Measurements from ENCODE around the gene DOCK4. TPM values are rescaled to one million over a fixed set of nuclear protein-coding genes. Genes with fewer than 3 reads are reported as not detected.

The DOCK4 gene
- polyA plus RNA-seq, 12 donors = 9.2 to 21.2 (median 10.6) TPM; not detected in 1

DNA sequence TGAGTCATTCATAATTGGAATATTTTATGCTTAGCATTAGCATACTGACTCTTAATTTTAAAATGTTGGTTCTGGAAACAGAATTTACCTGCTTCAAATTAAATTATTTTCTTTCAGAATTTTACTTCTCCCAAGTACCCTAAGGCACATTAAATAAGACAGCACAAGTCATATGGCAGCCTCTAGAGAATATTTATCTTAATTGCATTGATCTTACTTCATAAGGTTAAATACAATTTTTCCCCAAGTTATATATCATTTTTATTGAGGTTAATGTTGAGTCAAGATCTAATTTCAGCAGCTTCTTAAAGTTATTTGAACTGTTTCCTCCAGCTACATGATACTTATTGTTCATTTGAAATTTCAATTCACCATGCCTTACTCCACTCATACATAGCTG, 520.9 kb downstream of the DOCK4 start:
- DNase-seq = no peak

DNA sequence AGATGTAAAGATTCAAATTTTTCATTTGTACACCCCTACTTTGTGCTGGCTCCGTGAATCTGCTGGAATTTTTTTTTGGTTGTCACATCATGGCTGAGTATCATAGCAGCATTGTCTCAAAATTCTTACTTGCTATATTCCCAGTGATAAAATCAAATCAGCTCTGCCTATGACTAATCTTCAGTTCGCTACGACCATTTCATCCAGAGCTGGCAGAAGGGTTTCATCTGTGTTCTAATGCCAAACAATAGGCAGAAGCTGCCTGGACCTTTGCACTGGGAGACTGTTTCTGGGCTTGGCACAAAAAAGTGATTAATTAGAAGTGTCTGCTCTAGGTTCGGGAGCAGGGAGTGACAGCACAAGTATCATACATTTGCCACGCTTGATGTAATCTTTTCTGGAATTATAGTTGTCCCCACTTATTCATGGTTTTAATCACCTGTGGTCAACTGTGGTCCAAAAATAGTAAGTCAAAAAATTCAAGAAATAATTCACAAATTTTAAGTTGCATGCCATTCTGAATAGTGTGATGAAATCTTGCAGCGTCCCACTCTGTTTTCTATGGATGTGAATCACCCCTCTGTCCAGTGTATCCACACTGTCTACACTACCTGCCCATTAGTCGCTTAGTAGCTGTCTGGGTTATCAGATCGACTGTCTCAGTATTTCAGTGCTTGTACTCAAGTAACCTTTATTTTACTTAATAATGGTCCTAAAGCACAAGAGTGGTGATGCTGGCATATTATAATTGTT, 523.4 kb downstream of the DOCK4 start:
- DNase-seq = no peak

DNA sequence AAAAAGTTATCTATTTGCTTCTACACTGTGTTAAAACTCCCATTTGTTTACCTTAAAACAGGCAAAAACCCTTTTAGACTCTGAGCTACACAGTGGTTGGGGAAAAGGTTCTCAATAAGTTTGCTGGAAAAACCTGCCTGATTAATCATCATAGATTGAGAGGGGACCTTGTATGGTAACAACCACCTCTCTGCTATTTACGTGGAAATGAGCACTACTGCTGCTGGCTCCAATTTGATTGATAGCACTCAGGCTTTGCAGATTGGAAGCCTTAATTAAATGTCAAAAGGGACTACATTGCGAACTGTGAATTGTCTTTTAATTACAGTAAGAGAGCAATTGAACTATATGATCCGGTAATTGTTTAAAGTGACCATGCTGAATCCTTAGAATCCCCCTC, 525.0 kb downstream of the DOCK4 start:
- no peak for DNase-seq

DNA sequence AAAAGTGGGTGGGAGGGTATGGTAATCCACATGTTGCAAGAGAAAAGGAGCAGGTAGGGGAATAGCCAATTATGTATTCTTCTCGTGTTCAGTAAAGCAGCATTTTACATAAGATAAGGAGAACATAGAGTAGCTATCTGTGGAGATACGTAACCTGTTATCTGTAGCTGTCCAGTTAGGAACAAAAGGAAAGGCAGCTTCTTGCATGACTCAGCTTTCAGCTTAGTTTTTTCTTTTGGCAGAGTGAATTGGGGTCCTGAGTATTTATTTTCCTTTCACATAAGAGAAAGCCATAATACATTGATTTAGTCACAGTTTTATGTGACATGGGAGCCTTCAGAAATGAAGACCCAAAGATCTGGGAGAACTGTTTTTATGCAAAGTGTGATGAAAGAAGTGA, 527.2 kb downstream of the DOCK4 start:
- DNase-seq = no peak

DNA sequence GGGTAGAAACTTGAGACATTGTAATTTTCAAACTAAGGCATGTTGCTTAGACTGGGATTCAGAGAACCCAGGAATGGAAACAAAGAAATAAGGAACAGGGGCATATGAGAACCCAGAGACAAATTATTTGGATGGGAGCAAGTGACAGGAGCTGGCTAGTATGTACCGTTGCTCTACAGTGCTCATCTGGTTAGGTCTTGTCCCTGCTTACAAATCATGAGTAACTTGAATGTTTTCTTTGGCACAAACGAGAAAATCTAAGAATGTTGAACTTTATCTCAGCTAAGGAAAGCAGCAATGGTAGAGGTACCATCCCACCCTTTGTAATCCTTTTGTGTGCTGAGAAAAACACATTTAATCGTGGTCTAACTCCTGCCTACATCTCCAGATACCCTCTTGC, 527.9 kb downstream of the DOCK4 start:
- no peak for DNase-seq

DNA sequence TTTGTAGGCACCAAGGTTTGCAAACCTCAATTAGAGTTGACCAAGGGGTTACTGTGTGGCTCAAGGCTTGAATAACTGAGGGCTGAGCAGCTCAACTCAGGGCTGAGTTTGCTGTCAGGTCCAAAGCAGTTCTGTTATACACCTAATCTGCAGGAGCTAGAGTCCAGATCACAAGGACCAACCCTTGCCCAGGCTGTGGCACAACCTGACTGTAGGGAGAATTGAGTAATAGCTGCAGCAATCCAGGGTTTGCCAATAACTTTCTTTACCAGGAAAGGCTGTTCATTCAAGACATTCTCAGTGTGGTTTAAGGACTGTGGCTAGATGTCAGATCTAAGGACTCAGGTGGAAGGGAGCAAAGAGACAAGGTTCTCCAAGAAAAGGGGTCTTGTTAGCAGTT, 528.4 kb downstream of the DOCK4 start:
- DNase-seq = no peak

DNA sequence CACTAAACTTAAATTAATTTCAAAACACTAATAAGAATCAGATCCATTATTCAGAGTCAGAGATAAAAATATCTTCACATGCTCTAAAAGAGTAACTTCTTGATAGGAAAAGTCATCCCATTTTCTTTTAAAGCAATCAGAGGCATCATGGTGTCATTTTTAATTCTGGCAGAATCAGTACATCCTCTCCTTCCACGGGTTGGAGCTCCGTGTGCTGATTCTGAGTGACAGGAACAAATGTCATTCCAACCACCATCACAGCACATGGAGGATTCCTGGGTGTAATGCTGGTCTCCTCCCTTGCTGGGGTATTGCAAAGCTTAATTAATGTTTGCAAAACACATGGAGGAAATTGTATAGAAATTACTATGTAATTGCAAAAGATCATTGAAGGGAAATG, 529.4 kb downstream of the DOCK4 start:
- DNase-seq = peak; percentile 3

Other genes with a start within 250 kb of the DOCK4 start
- gene ZNF277, start 296 bp upstream of the DOCK4 start, polyA plus RNA-seq (ENCODE audit: insufficient read length in 12 of 12) = 10 to 100 TPM in 11 of 12 donors, not detected in 1; 22.9 to 41.6 (median 28.3) TPM
- gene IFRD1, start 244.1 kb upstream of the DOCK4 start, polyA plus RNA-seq (ENCODE audit: insufficient read length in 12 of 12) = 10 to 100 TPM in 11 of 12 donors, not detected in 1; 24.0 to 41.8 (median 32.6) TPM